Neuron (in vitro differentiated cells): ENCODE measurements around the gene RAB29.
"Not testable (repeated sequence)": the region's sequence is repeated elsewhere in the genome, so short reads cannot be mapped to it uniquely, and the experiment has no call there.

Experiments used
- H2AFZ ChIP-seq: one replicate; pipeline ENCODE4 v1.6.1; 2013; ENCODE audit warnings: low read depth, mild to moderate bottlenecking, inconsistent platforms, low read length, moderate library complexity
- H3K27me3 ChIP-seq: one replicate; pipeline ENCODE4 v1.6.1; 2013; ENCODE audit warnings: low read length; ENCODE audit not compliant: insufficient read depth
- H3K36me3 ChIP-seq: one replicate; pipeline ENCODE4 v1.6.1; 2013; ENCODE audit warnings: low read length; ENCODE audit not compliant: insufficient read depth
- H3K4me1 ChIP-seq: one replicate; pipeline ENCODE4 v1.6.1; 2013; ENCODE audit warnings: low read length; ENCODE audit not compliant: insufficient read depth
- H3K4me3 ChIP-seq: 2 replicates; pipeline ENCODE4 v1.5.1; 2013; ENCODE audit warnings: mild to moderate bottlenecking, low read length, moderate library complexity
- H3K9me3 ChIP-seq: one replicate; pipeline ENCODE4 v1.6.1; 2013; ENCODE audit warnings: low read length

RAB29 gene, protein sequence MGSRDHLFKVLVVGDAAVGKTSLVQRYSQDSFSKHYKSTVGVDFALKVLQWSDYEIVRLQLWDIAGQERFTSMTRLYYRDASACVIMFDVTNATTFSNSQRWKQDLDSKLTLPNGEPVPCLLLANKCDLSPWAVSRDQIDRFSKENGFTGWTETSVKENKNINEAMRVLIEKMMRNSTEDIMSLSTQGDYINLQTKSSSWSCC

GRCh38 chr1:205775015-205775716 is at the start of gene RAB29:
Gene RAB29, minus strand, starts transcription at chr1:205775482. Its CDS starts 526 bp downstream, at chr1:205774956.
- no peaks in the 10 kb centered on the region for H3K9me3 ChIP-seq
- no peaks in the 10 kb centered on the region for H3K36me3 ChIP-seq

GRCh38 chr1:205824180-205824579 is 48.9 kb upstream of the RAB29 start:
- H3K36me3 ChIP-seq: no peaks in the 10 kb centered on the region
- no peak overlapping the region for H3K4me3 ChIP-seq
- H3K27me3 ChIP-seq: no peaks in the 10 kb centered on the region
- no peaks in the 10 kb centered on the region for H3K9me3 ChIP-seq
- no peak overlapping the region for H2AFZ ChIP-seq
- peaks cover 20% of the 10 kb centered on the region for H3K4me1 ChIP-seq

More at GRCh38 chr1:205775015-205775716, at the start of gene RAB29:
- Histone ChIP-seq H3K27me3 (peaks cover 45% of the 10 kb centered on the region), H3K4me3 (peak within 1 kb of the TSS; percentile 55), H3K4me1 (peaks cover 8% of the 10 kb centered on the region), H2AFZ (peak within 1 kb of the TSS; percentile 59)

GRCh38 chr1:205823260-205823659 is 48.0 kb upstream of the RAB29 start:
- H3K4me3 ChIP-seq, H3K27me3 ChIP-seq, H2AFZ ChIP-seq: not testable (repeated sequence)

GRCh38 chr1:205822397-205822796 is 47.1 kb upstream of the RAB29 start:
- no peaks in the 10 kb centered on the region for H3K9me3 ChIP-seq
- H3K36me3 ChIP-seq: no peaks in the 10 kb centered on the region
- no peak overlapping the region for H3K4me3 ChIP-seq
- H2AFZ ChIP-seq: no peak overlapping the region
- H3K4me1 ChIP-seq: peaks cover 20% of the 10 kb centered on the region
- H3K27me3 ChIP-seq: no peaks in the 10 kb centered on the region

More at GRCh38 chr1:205823260-205823659, 48.0 kb upstream of the RAB29 start:
- not testable (repeated sequence) for H3K9me3 ChIP-seq, H3K36me3 ChIP-seq
- peaks cover 20% of the 10 kb centered on the region for H3K4me1 ChIP-seq

GRCh38 chr1:205817988-205818387 is 42.7 kb upstream of the RAB29 start:
- H3K9me3 ChIP-seq: no peaks in the 10 kb centered on the region
- no peak overlapping the region for H3K4me3 ChIP-seq
- H3K4me1 ChIP-seq: peaks cover 17% of the 10 kb centered on the region
- H3K36me3 ChIP-seq: no peaks in the 10 kb centered on the region
- H3K27me3 ChIP-seq: no peaks in the 10 kb centered on the region
- no peak overlapping the region for H2AFZ ChIP-seq

- H3K4me3 ChIP-seq: no peak overlapping the region
- H3K27me3 ChIP-seq: no peaks in the 10 kb centered on the region
- H3K9me3 ChIP-seq: no peaks in the 10 kb centered on the region
- peaks cover 17% of the 10 kb centered on the region for H3K4me1 ChIP-seq
- no peak overlapping the region for H2AFZ ChIP-seq
- H3K36me3 ChIP-seq: no peaks in the 10 kb centered on the region
These were observed 42.1 kb upstream of the RAB29 start for GRCh38 chr1:205817364-205817763.

DNA sequence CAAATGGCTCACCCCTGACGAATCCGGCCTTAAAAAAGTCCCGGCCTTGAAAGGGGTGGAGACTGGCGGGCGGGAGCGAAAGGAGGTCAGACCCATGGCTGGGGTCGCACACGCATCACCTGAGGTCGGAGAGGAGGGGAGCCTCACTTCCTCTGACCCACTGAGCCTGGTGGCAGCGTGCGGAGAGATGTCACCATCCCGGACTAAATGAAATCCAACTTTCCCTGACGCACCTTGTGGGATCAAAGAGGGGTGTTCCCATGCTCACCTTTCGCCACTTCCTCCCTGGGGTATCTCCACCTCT is 38.4 kb upstream of the RAB29 start:
- Histone ChIP-seq H3K27me3 (no peaks in the 10 kb centered on the region), H2AFZ (peak overlapping the region; percentile 97), H3K4me3 (peak overlapping the region; percentile 69), H3K9me3 (no peaks in the 10 kb centered on the region), H3K36me3 (peaks cover 12% of the 10 kb centered on the region), H3K4me1 (peaks cover 33% of the 10 kb centered on the region)

GRCh38 chr1:205812878-205813754 is 37.8 kb upstream of the RAB29 start, which contains the start of gene SLC41A1:
Gene SLC41A1, minus strand, starts transcription at chr1:205813198. Its CDS starts 2,757 bp downstream, at chr1:205810441.
- peak within 1 kb of the TSS; percentile 69 for H3K4me3 ChIP-seq
- H2AFZ ChIP-seq: peak within 1 kb of the TSS; percentile 97
- no peaks in the 10 kb centered on the region for H3K27me3 ChIP-seq
- peaks cover 16% of the 10 kb centered on the region for H3K36me3 ChIP-seq
- H3K4me1 ChIP-seq: peaks cover 33% of the 10 kb centered on the region
- no peaks in the 10 kb centered on the region for H3K9me3 ChIP-seq

GRCh38 chr1:205812271-205812877 is 37.1 kb upstream of the RAB29 start:
- H3K4me1 ChIP-seq: peaks cover 27% of the 10 kb centered on the region
- peak overlapping the region; percentile 97 for H2AFZ ChIP-seq
- peak overlapping the region; percentile 69 for H3K4me3 ChIP-seq
- H3K9me3 ChIP-seq: no peaks in the 10 kb centered on the region
- H3K36me3 ChIP-seq: peaks cover 16% of the 10 kb centered on the region
- H3K27me3 ChIP-seq: no peaks in the 10 kb centered on the region

DNA sequence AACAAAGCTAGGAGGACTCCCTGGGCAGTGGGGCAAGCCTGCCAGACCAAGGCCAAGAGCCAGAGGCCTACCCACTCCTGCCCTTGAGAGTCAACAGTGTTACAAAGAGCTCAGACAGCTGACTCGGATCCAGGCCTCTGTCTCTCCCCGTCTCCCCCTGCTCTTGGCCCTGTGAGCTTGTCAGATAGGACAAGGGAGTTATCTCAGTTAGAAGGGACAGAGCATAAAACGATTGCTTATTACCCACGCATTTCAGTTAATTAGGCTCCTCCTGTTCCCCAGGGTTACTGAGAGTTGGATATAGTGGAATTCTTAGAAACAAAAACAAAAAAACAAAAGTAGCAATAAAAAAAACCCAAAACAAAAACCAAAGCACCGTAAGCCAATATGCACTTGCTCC is 36.4 kb upstream of the RAB29 start:
- peaks cover 25% of the 10 kb centered on the region for H3K4me1 ChIP-seq
- no peaks in the 10 kb centered on the region for H3K27me3 ChIP-seq
- peak overlapping the region; percentile 97 for H2AFZ ChIP-seq

DNA sequence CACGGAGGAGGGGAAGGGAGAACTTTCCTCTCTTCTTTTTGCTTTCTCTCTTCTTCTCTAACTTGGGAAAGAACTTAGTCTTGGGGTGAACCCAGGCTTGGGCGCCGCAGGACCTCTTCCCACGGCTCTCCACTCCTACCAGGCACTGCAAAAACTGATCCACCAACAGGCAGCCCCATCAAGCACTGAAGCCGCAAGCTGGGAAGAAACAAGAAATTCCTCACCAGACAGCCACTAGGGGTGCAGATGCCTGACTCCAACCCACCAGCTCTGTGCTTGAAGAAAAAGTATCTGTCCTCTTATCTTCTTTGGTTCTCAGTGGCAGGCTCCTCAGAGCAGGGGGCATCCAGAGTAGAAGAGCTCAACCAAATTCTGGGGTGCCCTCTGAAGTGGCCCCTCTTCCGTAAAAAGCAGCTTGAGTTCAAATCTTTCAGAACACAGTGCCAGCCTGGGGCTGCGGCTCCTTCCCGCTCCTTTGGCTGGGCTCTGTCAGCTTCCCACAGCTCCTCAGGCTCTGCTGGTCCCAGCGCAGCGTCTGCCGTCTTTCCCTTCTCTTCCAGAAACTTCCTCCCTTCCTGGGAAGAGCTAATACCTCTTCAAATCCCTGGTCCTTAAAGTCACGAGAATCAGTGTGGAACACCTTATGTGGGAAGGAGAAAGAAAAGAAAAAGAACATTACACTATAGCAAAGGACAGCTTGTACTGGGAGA is 35.3 kb upstream of the RAB29 start:
- H2AFZ ChIP-seq: no peak overlapping the region
- peaks cover 25% of the 10 kb centered on the region for H3K4me1 ChIP-seq
- H3K27me3 ChIP-seq: no peaks in the 10 kb centered on the region
- H3K36me3 ChIP-seq: peaks cover 16% of the 10 kb centered on the region
- H3K9me3 ChIP-seq: no peaks in the 10 kb centered on the region
- no peak overlapping the region for H3K4me3 ChIP-seq

More for the DNA sequence above, 36.4 kb upstream of the RAB29 start:
- Histone ChIP-seq H3K9me3 (no peaks in the 10 kb centered on the region), H3K36me3 (peaks cover 16% of the 10 kb centered on the region), H3K4me3 (peak overlapping the region; percentile 69)

DNA sequence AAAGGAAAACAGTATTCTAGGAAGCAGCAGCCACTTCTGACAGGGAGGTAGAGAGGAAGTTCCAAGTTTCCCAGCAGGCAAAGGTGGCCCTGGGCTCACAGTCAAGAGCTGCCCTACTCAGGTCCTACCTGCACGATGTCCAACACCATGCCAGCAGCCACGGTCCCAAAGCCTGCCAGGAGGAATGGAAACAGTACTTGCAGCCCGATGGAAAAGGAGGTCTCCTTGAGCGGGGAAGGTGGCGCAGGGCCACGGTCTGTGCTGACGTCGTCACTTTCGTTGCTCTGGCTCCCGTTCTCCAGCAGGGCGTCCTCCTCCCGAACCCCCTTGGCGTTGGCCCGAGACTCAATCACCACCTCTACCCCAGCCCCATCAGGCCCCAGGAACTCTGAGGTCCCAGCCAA is 34.7 kb upstream of the RAB29 start:
- no peak overlapping the region for H2AFZ ChIP-seq
- H3K9me3 ChIP-seq: no peaks in the 10 kb centered on the region
- peaks cover 25% of the 10 kb centered on the region for H3K4me1 ChIP-seq
- no peak overlapping the region for H3K4me3 ChIP-seq
- peaks cover 16% of the 10 kb centered on the region for H3K36me3 ChIP-seq
- no peaks in the 10 kb centered on the region for H3K27me3 ChIP-seq
